ENCODE data around the gene PTPN22.

- TF ChIP-seq, protein P1, sequence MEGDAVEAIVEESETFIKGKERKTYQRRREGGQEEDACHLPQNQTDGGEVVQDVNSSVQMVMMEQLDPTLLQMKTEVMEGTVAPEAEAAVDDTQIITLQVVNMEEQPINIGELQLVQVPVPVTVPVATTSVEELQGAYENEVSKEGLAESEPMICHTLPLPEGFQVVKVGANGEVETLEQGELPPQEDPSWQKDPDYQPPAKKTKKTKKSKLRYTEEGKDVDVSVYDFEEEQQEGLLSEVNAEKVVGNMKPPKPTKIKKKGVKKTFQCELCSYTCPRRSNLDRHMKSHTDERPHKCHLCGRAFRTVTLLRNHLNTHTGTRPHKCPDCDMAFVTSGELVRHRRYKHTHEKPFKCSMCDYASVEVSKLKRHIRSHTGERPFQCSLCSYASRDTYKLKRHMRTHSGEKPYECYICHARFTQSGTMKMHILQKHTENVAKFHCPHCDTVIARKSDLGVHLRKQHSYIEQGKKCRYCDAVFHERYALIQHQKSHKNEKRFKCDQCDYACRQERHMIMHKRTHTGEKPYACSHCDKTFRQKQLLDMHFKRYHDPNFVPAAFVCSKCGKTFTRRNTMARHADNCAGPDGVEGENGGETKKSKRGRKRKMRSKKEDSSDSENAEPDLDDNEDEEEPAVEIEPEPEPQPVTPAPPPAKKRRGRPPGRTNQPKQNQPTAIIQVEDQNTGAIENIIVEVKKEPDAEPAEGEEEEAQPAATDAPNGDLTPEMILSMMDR (IDR thresholded peaks at IDR 0.05): no peak
- TF ChIP-seq POLR2A (IDR thresholded peaks at IDR 0.05): no peak
Measured at GRCh38 chr1:113856401-113856790, 15.1 kb downstream of the PTPN22 start.

Data from lower leg skin (tissue), 3 donors.